IPS-18a (cell line): ENCODE measurements around the gene LRPAP1.
A peak's percentile ranks its signal among the peaks of the same experiment; 100 is the strongest.
"Not testable (repeated sequence)": the region's sequence is repeated elsewhere in the genome, so short reads cannot be mapped to it uniquely, and the experiment has no call there.

ENCODE experiments used
- H3K27ac ChIP-seq: one replicate; pipeline ENCODE4 v1.5.1; 2013; ENCODE audit warnings: low read length
- H3K27me3 ChIP-seq: one replicate; pipeline ENCODE4 v1.6.1; 2013; ENCODE audit warnings: mild to moderate bottlenecking, low read length; ENCODE audit not compliant: control insufficient read depth, insufficient read depth
- H3K36me3 ChIP-seq: one replicate; pipeline ENCODE4 v1.6.1; 2013; ENCODE audit warnings: low read depth, low read length; ENCODE audit not compliant: control insufficient read depth
- H3K4me1 ChIP-seq: one replicate; pipeline ENCODE4 v1.6.1; 2013; ENCODE audit warnings: low read depth, low read length; ENCODE audit not compliant: control insufficient read depth
- H3K4me3 ChIP-seq: one replicate; pipeline ENCODE4 v1.5.1; 2013; ENCODE audit warnings: low read length
- H3K9ac ChIP-seq: one replicate; pipeline ENCODE4 v1.6.1; 2013; ENCODE audit warnings: mild to moderate bottlenecking, low read length, moderate library complexity
- H3K9me3 ChIP-seq: one replicate; pipeline ENCODE4 v1.6.1; 2013; ENCODE audit warnings: low read depth, low read length; ENCODE audit not compliant: control insufficient read depth

Gene LRPAP1

GRCh38 chr4:3463556-3464348 lies 68.5 kb downstream of the LRPAP1 start:
- H3K4me3 ChIP-seq = no peak overlapping the region
- no peaks in the 10 kb centered on the region for H3K4me1 ChIP-seq
- H3K27ac ChIP-seq = no peak overlapping the region
- no peaks in the 10 kb centered on the region for H3K9me3 ChIP-seq
- H3K27me3 ChIP-seq = peaks cover 44% of the 10 kb centered on the region
- H3K36me3 ChIP-seq = no peaks in the 10 kb centered on the region
- H3K9ac ChIP-seq = no peak overlapping the region

GRCh38 chr4:3462790-3463415 lies 69.3 kb downstream of the LRPAP1 start, which contains the start of gene DOK7:
DOK7 (plus strand) TSS chr4:3463306; CDS start chr4:3463376, 70 bp downstream.
- Histone ChIP-seq H3K36me3 (no peaks in the 10 kb centered on the region), H3K9me3 (no peaks in the 10 kb centered on the region), H3K27me3 (peaks cover 52% of the 10 kb centered on the region), H3K9ac (no peak within 1 kb of the TSS), H3K4me1 (no peaks in the 10 kb centered on the region), H3K27ac (no peak within 1 kb of the TSS), H3K4me3 (peak within 1 kb of the TSS; percentile 30)

- Histone ChIP-seq H3K27me3 (peaks cover 54% of the 10 kb centered on the region), H3K9ac (no peak overlapping the region), H3K4me1 (no peaks in the 10 kb centered on the region), H3K36me3 (no peaks in the 10 kb centered on the region), H3K9me3 (no peaks in the 10 kb centered on the region), H3K4me3 (no peak overlapping the region), H3K27ac (no peak overlapping the region)
Observed at GRCh38 chr4:3462321-3462789, 69.9 kb downstream of the LRPAP1 start.

GRCh38 chr4:3461515-3462291 lies 70.5 kb downstream of the LRPAP1 start:
- H3K27me3 ChIP-seq = peaks cover 54% of the 10 kb centered on the region
- no peaks in the 10 kb centered on the region for H3K4me1 ChIP-seq
- H3K27ac ChIP-seq = no peak overlapping the region
- no peak overlapping the region for H3K4me3 ChIP-seq
- no peaks in the 10 kb centered on the region for H3K9me3 ChIP-seq
- no peak overlapping the region for H3K9ac ChIP-seq
- H3K36me3 ChIP-seq = no peaks in the 10 kb centered on the region

- Histone ChIP-seq H3K27ac (no peak overlapping the region), H3K4me3 (no peak overlapping the region), H3K4me1 (no peaks in the 10 kb centered on the region), H3K36me3 (no peaks in the 10 kb centered on the region), H3K9me3 (no peaks in the 10 kb centered on the region), H3K27me3 (peaks cover 52% of the 10 kb centered on the region), H3K9ac (no peak overlapping the region)
Observed at GRCh38 chr4:3460926-3461325, 71.3 kb downstream of the LRPAP1 start.

GRCh38 chr4:3459156-3459555 lies 73.1 kb downstream of the LRPAP1 start:
- not testable (repeated sequence) for H3K27ac ChIP-seq, H3K9me3 ChIP-seq, H3K4me3 ChIP-seq, H3K36me3 ChIP-seq, H3K9ac ChIP-seq, H3K4me1 ChIP-seq
- H3K27me3 ChIP-seq = peaks cover 37% of the 10 kb centered on the region

- Histone ChIP-seq H3K9ac (no peak overlapping the region), H3K27ac (no peak overlapping the region), H3K36me3 (no peaks in the 10 kb centered on the region), H3K27me3 (peaks cover 31% of the 10 kb centered on the region), H3K9me3 (no peaks in the 10 kb centered on the region), H3K4me1 (no peaks in the 10 kb centered on the region), H3K4me3 (no peak overlapping the region)
Observed at GRCh38 chr4:3458371-3458770, 73.9 kb downstream of the LRPAP1 start.

GRCh38 chr4:3455596-3455995 lies 76.6 kb downstream of the LRPAP1 start:
- H3K36me3 ChIP-seq, H3K4me1 ChIP-seq, H3K4me3 ChIP-seq, H3K9me3 ChIP-seq, H3K27ac ChIP-seq, H3K9ac ChIP-seq: not testable (repeated sequence)
- peaks cover 14% of the 10 kb centered on the region for H3K27me3 ChIP-seq
